HepG2 (cell line): Measurements from ENCODE around the gene DNAAF1. TPM values are rescaled to one million over a fixed set of nuclear protein-coding genes. Genes with fewer than 3 reads are reported as not detected.

Experiments used
- AHR ChIP-seq: IDR thresholded peaks from 2 replicates; pipeline ENCODE4 v1.6.1; 2018; ENCODE audit warnings: missing genetic modification reagents, missing compliant biosample characterization
- ATF2 ChIP-seq: sonication (generic); formaldehyde crosslinking; IDR thresholded peaks from 2 replicates; pipeline ENCODE4 v1.4.0; 2020; ENCODE audit warnings: missing genetic modification reagents
- CHCHD3 ChIP-seq: sonication (generic); formaldehyde crosslinking; IDR thresholded peaks from 2 replicates; pipeline ENCODE4 v1.8.0; 2022; ENCODE audit warnings: mild to moderate bottlenecking, missing genetic modification reagents, moderate library complexity
- GFI1 ChIP-seq: sonication (generic); formaldehyde crosslinking; IDR thresholded peaks from 2 replicates; pipeline ENCODE4 v1.5.0; 2020; ENCODE audit warnings: missing genetic modification reagents, mild to moderate bottlenecking, borderline replicate concordance
- HNF1B ChIP-seq: sonication (generic); formaldehyde crosslinking; IDR thresholded peaks from 2 replicates; pipeline ENCODE4 v1.5.1; 2020; ENCODE audit warnings: mild to moderate bottlenecking, moderate library complexity, missing genetic modification reagents
- IKZF1 ChIP-seq: fragments of 450-650 bp; IDR thresholded peaks from 2 replicates; pipeline ENCODE4 v1.7.1; 2016
- JUNB ChIP-seq: sonication (generic); formaldehyde crosslinking; IDR thresholded peaks from 2 replicates; pipeline ENCODE4 v1.8.0; 2022; ENCODE audit warnings: missing genetic modification reagents, mild to moderate bottlenecking, borderline replicate concordance
- MBD4 ChIP-seq: IDR thresholded peaks from 2 replicates; pipeline ENCODE4 v1.6.1; 2012; ENCODE audit warnings: low read length, inconsistent platforms, borderline replicate concordance
- PHF20 ChIP-seq: sonication (generic); formaldehyde crosslinking; IDR thresholded peaks from 2 replicates; pipeline ENCODE4 v1.5.0; 2020; ENCODE audit warnings: mild to moderate bottlenecking, missing genetic modification reagents
- REL ChIP-seq: sonication (generic); formaldehyde crosslinking; conservative IDR thresholded peaks from 2 replicates; pipeline ENCODE4 v1.8.0; 2022; ENCODE audit warnings: mild to moderate bottlenecking, missing genetic modification reagents, moderate library complexity
- RFX3 ChIP-seq: IDR thresholded peaks from 2 replicates; pipeline ENCODE4 v1.6.1; 2016; ENCODE audit warnings: missing biosample characterization, missing genetic modification reagents
- RFX5 ChIP-seq: IDR thresholded peaks from 2 replicates; pipeline ENCODE4 v1.6.1; 2011; ENCODE audit warnings: low read depth, low read length, improper control_type of control experiment
- RXRA ChIP-seq: sonication (generic); formaldehyde crosslinking; IDR thresholded peaks from 2 replicates; pipeline ENCODE4 v1.5.1; 2020; ENCODE audit warnings: missing genetic modification reagents
- SP140L ChIP-seq: sonication (generic); formaldehyde crosslinking; IDR thresholded peaks from 2 replicates; pipeline ENCODE4 v1.4.0; 2020; ENCODE audit warnings: missing genetic modification reagents, borderline replicate concordance
- ZBTB34 ChIP-seq: sonication (generic); formaldehyde crosslinking; IDR thresholded peaks from 2 replicates; pipeline ENCODE4 v1.8.0; 2022; ENCODE audit warnings: mild to moderate bottlenecking, missing genetic modification reagents
- ZNF10 ChIP-seq: sonication (generic); formaldehyde crosslinking; IDR thresholded peaks from 2 replicates; pipeline ENCODE4 v1.4.0; 2020; ENCODE audit warnings: mild to moderate bottlenecking, low read depth, missing genetic modification reagents, borderline replicate concordance
- ZNF292 ChIP-seq: sonication (generic); formaldehyde crosslinking; IDR thresholded peaks from 2 replicates; pipeline ENCODE4 v1.8.1; 2022; ENCODE audit warnings: mild to moderate bottlenecking, low read depth, missing genetic modification reagents, borderline replicate concordance
- ZNF354B ChIP-seq: sonication (generic); formaldehyde crosslinking; IDR thresholded peaks from 2 replicates; pipeline ENCODE4 v1.8.0; 2022; ENCODE audit warnings: mild to moderate bottlenecking, missing genetic modification reagents
- ZNF430 ChIP-seq: sonication (generic); formaldehyde crosslinking; IDR thresholded peaks from 2 replicates; pipeline ENCODE4 v1.9.0; 2021; ENCODE audit warnings: mild to moderate bottlenecking, missing genetic modification reagents
- ZNF512B ChIP-seq: sonication (generic); formaldehyde crosslinking; IDR thresholded peaks from 2 replicates; pipeline ENCODE4 v1.5.1; 2020; ENCODE audit warnings: missing genetic modification reagents, mild to moderate bottlenecking, borderline replicate concordance
- ZNF546 ChIP-seq: sonication (generic); formaldehyde crosslinking; conservative IDR thresholded peaks from 2 replicates; pipeline ENCODE4 v1.8.1; 2023; ENCODE audit warnings: mild to moderate bottlenecking, missing genetic modification reagents
- ZNF746 ChIP-seq: sonication (generic); formaldehyde crosslinking; IDR thresholded peaks from 2 replicates; pipeline ENCODE4 v1.8.0; 2022; ENCODE audit warnings: mild to moderate bottlenecking, missing genetic modification reagents
- ZNF776 ChIP-seq: sonication (generic); formaldehyde crosslinking; IDR thresholded peaks from 2 replicates; pipeline ENCODE4 v1.4.0; 2020; ENCODE audit warnings: mild to moderate bottlenecking, missing genetic modification reagents
- polyA plus RNA-seq, 8 experiments: library from polyadenylated mRNA; depleted of rRNA in 3 of 8; stranded (reverse) in 7 of 8; unstranded in 1 of 8; fragments of >200 nt; fragmentation: Illumina TruSeq in 4 of 8; extraction: Trizol in 4 of 8; gene quantifications; 2 replicates each; pipeline versions ENCODE4 v1.2.1 to v1.2.3, GENCODE V29; 2011 to 2016; ENCODE audit warnings: low read depth in 4 of 8, missing spikeins in 1 of 8, mixed read lengths in 1 of 8; ENCODE audit not compliant: insufficient read depth in 1 of 8
- total RNA-seq, 5 experiments: library from RNA; depleted of rRNA; stranded (reverse); fragments of >200 nt; fragmentation: Illumina TruSeq; extraction: Trizol; gene quantifications; 2 replicates each; pipeline ENCODE4 v1.2.3, GENCODE V29; 2016; ENCODE audit warnings: low read depth in 1 of 5

DNAAF1 gene
- total and polyA plus RNA-seq, 2 of the 13 experiments (the other 11 are each of a cell fraction or from before 2014, with no cell fraction given) = 0.04 TPM; not detected in 1

GRCh38 chr16:84138824-84139627 lies 6.1 kb upstream of the DNAAF1 start (continued):
- TF ChIP-seq ATF2 (CRISPR knock-in tag) (peak; percentile 86), AHR (CRISPR knock-in tag) (no peak), JUNB (CRISPR knock-in tag) (no peak), ZNF546 (CRISPR knock-in tag) (no peak), ZNF354B (CRISPR knock-in tag) (no peak), CHCHD3 (CRISPR knock-in tag) (no peak), REL (no peak), ZBTB34 (CRISPR knock-in tag) (no peak; the same call in 1 of the 2 replicates), SP140L (CRISPR knock-in tag) (no peak), HNF1B (CRISPR knock-in tag) (peak; percentile 90), ZNF292 (no peak; the same call in 1 of the 2 replicates), RFX3 (CRISPR knock-in tag) (no peak), MBD4 (no peak), ZNF746 (peak; percentile 89; the same call in 1 of the 2 replicates), ZNF776 (no peak), ZNF512B (CRISPR knock-in tag) (0 out of 2 replicates have a peak, but pooled peaks have one; percentile 85), RFX5 (0 out of 2 replicates have a peak, but pooled peaks have one; percentile 38), PHF20 (CRISPR knock-in tag) (no peak; the same call in 1 of the 2 replicates), ZNF430 (CRISPR knock-in tag) (peak; percentile 55; the same call in 1 of the 2 replicates), GFI1 (CRISPR knock-in tag) (peak; percentile 65), IKZF1 (no peak), ZNF10 (no peak), RXRA (CRISPR knock-in tag) (peak; percentile 66; the same call in 1 of the 2 replicates)
